ENCODE data around the gene ADPRHL1. TPM values are rescaled to one million over a fixed set of nuclear protein-coding genes. Genes with fewer than 3 reads are reported as not detected.

Gene ADPRHL1
- polyA plus RNA-seq, 1 donor (not counting 4 experiments of a cell fraction or from before 2014, with no cell fraction given) = 1.2 TPM

DNA sequence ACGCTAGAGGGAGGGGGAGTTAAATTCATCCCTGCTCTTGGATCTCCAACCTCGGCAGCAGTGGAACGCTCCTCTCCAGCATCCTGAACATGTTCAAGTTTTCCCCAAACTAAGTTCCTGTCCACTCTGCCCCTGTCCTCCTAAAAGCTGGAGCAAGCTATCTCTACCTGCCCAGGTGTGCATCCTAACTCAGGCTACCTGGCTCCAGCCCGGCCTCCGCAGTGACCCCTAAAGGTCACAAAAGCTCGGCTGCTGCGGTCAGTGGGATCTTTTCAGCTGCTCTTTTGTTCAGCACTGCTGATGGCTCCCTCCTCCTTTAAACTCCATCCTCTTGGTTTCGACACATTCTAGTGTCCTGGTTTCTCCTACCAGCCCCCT is 35.9 kb upstream of the ADPRHL1 start:
- Histone ChIP-seq H3K4me1 (ENCODE audit: control insufficient read depth, extremely low read depth, insufficient read depth, low read length) (peaks cover 32% of the 10 kb centered on the region), H3K9me1 (ENCODE audit: control insufficient read depth, extremely low read depth, insufficient read depth, low read length) (no peaks in the 10 kb centered on the region), H3K9me3 (ENCODE audit: control insufficient read depth, low read depth, low read length) (no peaks in the 10 kb centered on the region), H3K36me3 (ENCODE audit: control insufficient read depth in 2 of 2, extremely low read depth in 1 of 2, insufficient read depth in 2 of 2, low read length in 2 of 2) (peaks cover 0 to 6% of the 10 kb centered on the region in 2 experiments), H3K27me3 (ENCODE audit: control insufficient read depth, extremely low read depth, insufficient read depth, low read length) (no peaks in the 10 kb centered on the region), H3K27ac (ENCODE audit: control insufficient read depth, insufficient read depth, low read length) (no peak overlapping the region), H2AFZ (ENCODE audit: control insufficient read depth, low read length) (no peak overlapping the region), H3K79me2 (ENCODE audit: control insufficient read depth, insufficient read depth, low read length) (peaks cover 77% of the 10 kb centered on the region), H3K9ac (ENCODE audit: control insufficient read depth, extremely low read depth, insufficient read depth, low read length) (peak overlapping the region; percentile 87), H4K20me1 (ENCODE audit: control insufficient read depth, extremely low read depth, insufficient read depth, low read length) (no peaks in the 10 kb centered on the region), H3K4me3 (ENCODE audit: control insufficient read depth in 2 of 3, extremely low read depth in 1 of 3, insufficient read depth in 2 of 3, low read depth in 1 of 3, low read length in 3 of 3) (peak overlapping the region; percentile 78 to 93 (median 87)), H3K4me2 (ENCODE audit: control insufficient read depth, extremely low read depth, insufficient read depth, low read depth, low read length) (peak overlapping the region; percentile 87)
- DNase-seq (ENCODE audit: low read depth, low spot score) (no peak), FAIRE-seq (no peak)
- dilution Hi-C loops (cut with MboI; ENCODE audit: extremely low pct_ligation_motif_present, low sequenced_read_pairs) = no loop called here
- TF ChIP-seq, protein P1, sequence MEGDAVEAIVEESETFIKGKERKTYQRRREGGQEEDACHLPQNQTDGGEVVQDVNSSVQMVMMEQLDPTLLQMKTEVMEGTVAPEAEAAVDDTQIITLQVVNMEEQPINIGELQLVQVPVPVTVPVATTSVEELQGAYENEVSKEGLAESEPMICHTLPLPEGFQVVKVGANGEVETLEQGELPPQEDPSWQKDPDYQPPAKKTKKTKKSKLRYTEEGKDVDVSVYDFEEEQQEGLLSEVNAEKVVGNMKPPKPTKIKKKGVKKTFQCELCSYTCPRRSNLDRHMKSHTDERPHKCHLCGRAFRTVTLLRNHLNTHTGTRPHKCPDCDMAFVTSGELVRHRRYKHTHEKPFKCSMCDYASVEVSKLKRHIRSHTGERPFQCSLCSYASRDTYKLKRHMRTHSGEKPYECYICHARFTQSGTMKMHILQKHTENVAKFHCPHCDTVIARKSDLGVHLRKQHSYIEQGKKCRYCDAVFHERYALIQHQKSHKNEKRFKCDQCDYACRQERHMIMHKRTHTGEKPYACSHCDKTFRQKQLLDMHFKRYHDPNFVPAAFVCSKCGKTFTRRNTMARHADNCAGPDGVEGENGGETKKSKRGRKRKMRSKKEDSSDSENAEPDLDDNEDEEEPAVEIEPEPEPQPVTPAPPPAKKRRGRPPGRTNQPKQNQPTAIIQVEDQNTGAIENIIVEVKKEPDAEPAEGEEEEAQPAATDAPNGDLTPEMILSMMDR (optimal IDR thresholded peaks at IDR 0.05 in 1 of 3, IDR thresholded peaks at IDR 0.05 in 1 of 3, conservative IDR thresholded peaks at IDR 0.05 in 1 of 3; ENCODE audit: extremely low read depth in 1 of 3, insufficient read depth in 2 of 3, low read length in 3 of 3) = peak in 1 of 3 experiments; percentile 6
- no peak for TF ChIP-seq EZH2 (IDR thresholded peaks at IDR 0.05; ENCODE audit: low read length)

DNA sequence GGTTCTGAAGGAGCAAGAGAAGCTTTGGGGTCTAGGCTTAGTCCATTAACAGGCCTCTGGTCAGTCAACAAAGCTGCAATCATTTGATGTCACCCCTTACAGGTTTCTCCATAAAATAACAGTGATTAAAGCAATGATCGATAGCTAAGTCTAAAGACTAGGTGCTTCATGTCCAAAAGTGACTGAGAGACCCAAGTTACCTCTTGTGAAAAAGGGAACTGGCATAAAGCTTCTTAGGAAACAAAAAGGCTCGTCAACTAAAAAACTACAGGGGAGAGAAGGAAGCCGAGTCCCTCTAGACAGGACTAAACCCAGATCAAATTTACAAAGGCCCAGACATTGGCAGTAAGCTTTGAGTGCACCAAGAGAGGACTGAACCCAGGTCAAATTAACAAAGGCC is 35.0 kb upstream of the ADPRHL1 start:
- H4K20me1 ChIP-seq (ENCODE audit: control insufficient read depth, extremely low read depth, insufficient read depth, low read length) = no peaks in the 10 kb centered on the region
- H3K79me2 ChIP-seq (ENCODE audit: control insufficient read depth, insufficient read depth, low read length) = peaks cover 78% of the 10 kb centered on the region
- H3K27ac ChIP-seq (ENCODE audit: control insufficient read depth, insufficient read depth, low read length) = no peak overlapping the region
- FAIRE-seq = no peak
- no peak overlapping the region for H3K4me2 ChIP-seq (ENCODE audit: control insufficient read depth, extremely low read depth, insufficient read depth, low read depth, low read length)
- H3K36me3 ChIP-seq (ENCODE audit: control insufficient read depth in 2 of 2, extremely low read depth in 1 of 2, insufficient read depth in 2 of 2, low read length in 2 of 2) = peaks cover 0 to 1% of the 10 kb centered on the region in 2 experiments
- no peaks in the 10 kb centered on the region for H3K9me3 ChIP-seq (ENCODE audit: control insufficient read depth, low read depth, low read length)
- peaks cover 24% of the 10 kb centered on the region for H3K4me1 ChIP-seq (ENCODE audit: control insufficient read depth, extremely low read depth, insufficient read depth, low read length)
- H3K27me3 ChIP-seq (ENCODE audit: control insufficient read depth, extremely low read depth, insufficient read depth, low read length) = no peaks in the 10 kb centered on the region
- no peak overlapping the region for H3K9ac ChIP-seq (ENCODE audit: control insufficient read depth, extremely low read depth, insufficient read depth, low read length)
- no peak overlapping the region for H3K4me3 ChIP-seq (ENCODE audit: control insufficient read depth in 2 of 3, extremely low read depth in 1 of 3, insufficient read depth in 2 of 3, low read depth in 1 of 3, low read length in 3 of 3)
- no peak for TF ChIP-seq EZH2 (IDR thresholded peaks at IDR 0.05; ENCODE audit: low read length)
- TF ChIP-seq, protein P1 (optimal IDR thresholded peaks at IDR 0.05 in 1 of 3, IDR thresholded peaks at IDR 0.05 in 1 of 3, conservative IDR thresholded peaks at IDR 0.05 in 1 of 3; ENCODE audit: extremely low read depth in 1 of 3, insufficient read depth in 2 of 3, low read length in 3 of 3) = no peak
- no peak overlapping the region for H2AFZ ChIP-seq (ENCODE audit: control insufficient read depth, low read length)
- no peaks in the 10 kb centered on the region for H3K9me1 ChIP-seq (ENCODE audit: control insufficient read depth, extremely low read depth, insufficient read depth, low read length)
- dilution Hi-C loops (cut with MboI; ENCODE audit: extremely low pct_ligation_motif_present, low sequenced_read_pairs) = no loop called here
- no peak for DNase-seq (ENCODE audit: low read depth, low spot score)

Data from keratinocyte (primary cell).